Measurements from ENCODE around the gene ZFAND3. TPM values are rescaled to one million over a fixed set of nuclear protein-coding genes. Genes with fewer than 3 reads are reported as not detected.

ZFAND3 gene
- total RNA-seq, 1 donor from 2014 or later: 32.7 TPM

DNA sequence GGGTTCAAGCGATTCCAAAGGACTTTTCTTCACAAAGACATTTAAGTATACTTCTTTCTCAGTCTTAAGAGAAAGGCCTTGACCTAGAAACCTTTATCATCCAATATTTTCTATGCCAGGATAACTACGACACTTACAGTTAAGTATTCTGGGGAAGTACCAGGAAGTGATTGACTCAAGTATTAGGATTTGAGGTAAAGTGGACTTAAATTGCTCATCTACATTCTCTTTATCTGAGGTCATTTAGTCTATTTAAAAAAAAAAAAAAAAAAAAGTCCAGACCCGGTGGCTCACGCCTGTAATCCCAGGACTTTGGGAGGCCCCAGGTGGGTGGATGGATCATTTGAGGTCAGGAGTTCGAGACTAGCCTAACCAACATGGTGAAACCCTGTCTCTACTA is 114.7 kb downstream of the ZFAND3 start:
- Histone ChIP-seq H3K4me3 (no peak overlapping the region), H3K4me1 (no peaks in the 10 kb centered on the region), H3K27ac (no peak overlapping the region), H3K27me3 (no peaks in the 10 kb centered on the region), H3K9me3 (no peaks in the 10 kb centered on the region), H3K36me3 (peaks cover 0 to 6% of the 10 kb centered on the region in 2 donors)
- intact Hi-C loops (cut with DNase I): no loop called here
- TF ChIP-seq, protein P1, sequence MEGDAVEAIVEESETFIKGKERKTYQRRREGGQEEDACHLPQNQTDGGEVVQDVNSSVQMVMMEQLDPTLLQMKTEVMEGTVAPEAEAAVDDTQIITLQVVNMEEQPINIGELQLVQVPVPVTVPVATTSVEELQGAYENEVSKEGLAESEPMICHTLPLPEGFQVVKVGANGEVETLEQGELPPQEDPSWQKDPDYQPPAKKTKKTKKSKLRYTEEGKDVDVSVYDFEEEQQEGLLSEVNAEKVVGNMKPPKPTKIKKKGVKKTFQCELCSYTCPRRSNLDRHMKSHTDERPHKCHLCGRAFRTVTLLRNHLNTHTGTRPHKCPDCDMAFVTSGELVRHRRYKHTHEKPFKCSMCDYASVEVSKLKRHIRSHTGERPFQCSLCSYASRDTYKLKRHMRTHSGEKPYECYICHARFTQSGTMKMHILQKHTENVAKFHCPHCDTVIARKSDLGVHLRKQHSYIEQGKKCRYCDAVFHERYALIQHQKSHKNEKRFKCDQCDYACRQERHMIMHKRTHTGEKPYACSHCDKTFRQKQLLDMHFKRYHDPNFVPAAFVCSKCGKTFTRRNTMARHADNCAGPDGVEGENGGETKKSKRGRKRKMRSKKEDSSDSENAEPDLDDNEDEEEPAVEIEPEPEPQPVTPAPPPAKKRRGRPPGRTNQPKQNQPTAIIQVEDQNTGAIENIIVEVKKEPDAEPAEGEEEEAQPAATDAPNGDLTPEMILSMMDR (IDR thresholded peaks at IDR 0.05): no peak
- no peak for DNase-seq (ENCODE audit: low spot score in 2 of 2)

DNA sequence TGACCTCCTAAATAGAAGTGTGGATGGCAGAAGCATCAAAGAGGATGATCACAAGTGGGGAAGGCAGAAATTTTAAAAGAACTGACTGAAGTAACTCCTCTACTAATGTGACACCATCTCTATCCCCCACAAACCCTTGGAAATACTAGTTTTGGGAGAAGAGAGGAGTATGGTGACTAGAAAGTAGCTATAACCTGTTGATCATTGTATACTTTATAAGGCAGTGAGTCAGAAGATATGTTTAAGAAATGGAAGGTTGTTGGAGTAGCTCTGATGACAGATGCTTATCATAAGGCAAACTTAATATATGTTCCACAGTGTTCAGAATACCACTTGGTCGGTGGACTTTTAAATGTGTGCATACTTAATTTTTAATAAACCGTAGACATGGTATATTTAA is 116.6 kb downstream of the ZFAND3 start:
- TF ChIP-seq, protein P1 (IDR thresholded peaks at IDR 0.05): no peak
- Histone ChIP-seq H3K36me3 (no peaks in the 10 kb centered on the region), H3K27me3 (no peaks in the 10 kb centered on the region), H3K4me3 (no peak overlapping the region), H3K27ac (no peak overlapping the region), H3K4me1 (no peaks in the 10 kb centered on the region), H3K9me3 (no peaks in the 10 kb centered on the region)
- no peak for DNase-seq (ENCODE audit: low spot score in 2 of 2)
- intact Hi-C loops (cut with DNase I): no loop called here

DNA sequence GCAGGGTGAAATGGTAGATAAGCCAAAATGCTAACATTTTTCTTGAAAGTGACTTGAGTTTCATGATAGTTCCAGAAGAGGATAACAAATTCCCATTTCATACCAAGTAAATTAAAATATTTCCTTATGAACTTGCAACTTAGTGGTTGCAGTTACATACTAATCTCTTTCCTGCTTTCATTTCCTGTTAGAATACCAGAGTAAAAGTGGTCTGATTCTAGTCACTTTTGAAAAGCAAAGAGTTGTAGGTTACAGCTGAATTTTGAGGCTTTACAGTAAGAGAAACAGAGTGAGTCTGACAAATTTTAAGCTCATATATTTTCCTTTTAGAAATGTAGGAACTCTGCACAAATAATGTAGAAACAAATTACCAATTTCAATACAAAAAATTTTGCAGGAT is 117.4 kb downstream of the ZFAND3 start:
- DNase-seq (ENCODE audit: low spot score in 2 of 2): no peak
- Histone ChIP-seq H3K4me1 (no peaks in the 10 kb centered on the region), H3K36me3 (no peaks in the 10 kb centered on the region), H3K27me3 (no peaks in the 10 kb centered on the region), H3K9me3 (no peaks in the 10 kb centered on the region), H3K27ac (no peak overlapping the region), H3K4me3 (no peak overlapping the region)
- TF ChIP-seq, protein P1 (IDR thresholded peaks at IDR 0.05): no peak
- intact Hi-C loops (cut with DNase I): no loop called here

DNA sequence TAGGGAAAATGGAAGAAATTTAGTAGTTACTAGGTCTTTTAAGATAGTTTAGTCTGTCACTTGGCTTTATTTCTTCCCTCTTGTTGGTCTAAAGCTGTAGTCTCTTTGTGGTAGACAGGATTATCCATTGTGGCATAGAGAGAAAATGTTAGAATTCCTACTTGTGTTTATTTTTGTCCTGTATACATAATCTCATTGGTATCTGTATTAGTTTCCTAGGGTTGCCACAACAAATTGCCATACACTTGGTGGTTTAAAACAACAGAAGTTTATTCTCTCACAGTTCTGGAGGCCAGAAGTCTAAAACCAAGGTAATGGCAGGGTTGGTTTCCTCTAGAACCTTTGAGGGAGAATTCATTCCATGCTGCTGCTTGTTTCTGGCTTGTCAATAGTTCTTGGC is 119.4 kb downstream of the ZFAND3 start:
- H3K27ac ChIP-seq: no peak overlapping the region
- H3K9me3 ChIP-seq: no peaks in the 10 kb centered on the region
- intact Hi-C loops (cut with DNase I): no loop called here
- no peaks in the 10 kb centered on the region for H3K36me3 ChIP-seq
- H3K27me3 ChIP-seq: no peaks in the 10 kb centered on the region
- DNase-seq (ENCODE audit: low spot score in 2 of 2): no peak
- TF ChIP-seq, protein P1 (IDR thresholded peaks at IDR 0.05): no peak
- H3K4me1 ChIP-seq: no peaks in the 10 kb centered on the region
- no peak overlapping the region for H3K4me3 ChIP-seq

DNA sequence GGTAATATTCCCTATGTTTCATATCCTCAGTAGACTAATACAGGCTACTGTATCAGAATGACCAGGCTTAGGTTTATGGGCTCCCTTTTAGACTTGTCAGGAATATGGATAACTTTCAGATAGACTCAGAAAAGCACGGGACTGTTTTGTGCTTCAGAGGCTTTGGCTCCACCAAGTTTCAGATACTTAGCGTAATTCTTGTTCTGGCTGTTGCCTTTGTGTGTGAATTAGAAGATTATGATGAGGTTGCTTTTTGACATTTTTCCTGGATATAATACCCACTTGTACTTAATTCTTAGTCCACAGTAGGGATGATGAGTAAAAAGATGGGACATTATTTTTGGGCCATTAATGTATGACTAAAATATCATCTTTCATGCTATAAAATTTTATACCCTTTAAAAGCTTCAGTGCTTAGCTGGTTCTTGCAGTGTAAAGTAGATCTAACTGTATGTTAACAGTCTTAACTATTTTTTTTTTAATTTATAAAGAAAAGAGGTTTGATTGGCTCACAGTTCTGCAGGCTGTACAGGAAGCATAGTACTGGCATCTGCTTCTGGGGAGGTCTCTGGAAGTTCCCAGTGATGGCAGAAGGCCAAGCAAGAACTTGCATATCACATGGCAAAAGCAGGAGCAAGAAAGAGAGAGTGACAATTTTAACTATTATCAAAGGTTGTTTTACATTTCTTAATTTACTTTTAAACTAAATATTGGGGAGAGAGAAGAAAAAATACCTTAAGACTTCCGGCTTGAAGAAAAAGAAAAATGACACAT is 120.7 kb downstream of the ZFAND3 start:
- no peaks in the 10 kb centered on the region for H3K4me1 ChIP-seq
- no peaks in the 10 kb centered on the region for H3K36me3 ChIP-seq
- DNase-seq (ENCODE audit: low spot score in 2 of 2): no peak
- H3K9me3 ChIP-seq: no peaks in the 10 kb centered on the region
- no peak overlapping the region for H3K27ac ChIP-seq
- TF ChIP-seq, protein P1 (IDR thresholded peaks at IDR 0.05): no peak
- H3K27me3 ChIP-seq: no peaks in the 10 kb centered on the region
- H3K4me3 ChIP-seq: no peak overlapping the region
- intact Hi-C loops (cut with DNase I): no loop called here

Data from ascending aorta (tissue), 2 donors.